ENCODE data around the gene ABCD1.
A peak's percentile ranks its signal among the peaks of the same experiment; 100 is the strongest.
"Not testable (repeated sequence)": the region's sequence is repeated elsewhere in the genome, so short reads cannot be mapped to it uniquely, and the experiment has no call there.

Gene ABCD1

GRCh38 chrX:153709726-153710674 is 14.7 kb upstream of the ABCD1 start:
- no peak for DNase-seq (ENCODE audit: low read depth)

- no peak for DNase-seq (ENCODE audit: low read depth)
Observed at GRCh38 chrX:153714256-153714655, 10.4 kb upstream of the ABCD1 start.

GRCh38 chrX:153717445-153717844 is 7.2 kb upstream of the ABCD1 start:
- DNase-seq (ENCODE audit: low read depth): no peak

- no peak for DNase-seq (ENCODE audit: low read depth)
Observed at GRCh38 chrX:153719238-153719637, 5.4 kb upstream of the ABCD1 start.

GRCh38 chrX:153719701-153720100 is 5.0 kb upstream of the ABCD1 start:
- no peak for DNase-seq (ENCODE audit: low read depth)

- no peak for DNase-seq (ENCODE audit: low read depth)
Observed at GRCh38 chrX:153722704-153723350, 1.8 kb upstream of the ABCD1 start.

- peak; percentile 22 for DNase-seq (ENCODE audit: low read depth)
Observed at GRCh38 chrX:153723351-153724251, 1.1 kb upstream of the ABCD1 start.

GRCh38 chrX:153725039-153725831 is 579 bp downstream of the ABCD1 start:
- no peak for DNase-seq (ENCODE audit: low read depth)

GRCh38 chrX:153725832-153726285 is 1.2 kb downstream of the ABCD1 start:
- no peak for DNase-seq (ENCODE audit: low read depth)

- DNase-seq (ENCODE audit: low read depth): no peak
Observed at GRCh38 chrX:153726286-153727122, 1.8 kb downstream of the ABCD1 start.

- DNase-seq (ENCODE audit: low read depth): no peak
Observed at GRCh38 chrX:153727123-153727931, 2.7 kb downstream of the ABCD1 start.

GRCh38 chrX:153728095-153728494 is 3.4 kb downstream of the ABCD1 start:
- DNase-seq (ENCODE audit: low read depth): no peak

GRCh38 chrX:153728951-153729631 is 4.4 kb downstream of the ABCD1 start:
- DNase-seq (ENCODE audit: low read depth): no peak

- DNase-seq (ENCODE audit: low read depth): not testable (repeated sequence)
Observed at GRCh38 chrX:153730115-153730514, 5.5 kb downstream of the ABCD1 start.

- no peak for DNase-seq (ENCODE audit: low read depth)
Observed at GRCh38 chrX:153731117-153731844, 6.6 kb downstream of the ABCD1 start.

- no peak for DNase-seq (ENCODE audit: low read depth)
Observed at GRCh38 chrX:153731845-153732215, 7.2 kb downstream of the ABCD1 start.

GRCh38 chrX:153732401-153732800 is 7.7 kb downstream of the ABCD1 start:
- no peak for DNase-seq (ENCODE audit: low read depth)

GRCh38 chrX:153733651-153734240 is 9.1 kb downstream of the ABCD1 start:
- no peak for DNase-seq (ENCODE audit: low read depth)
